ENCODE results near the gene PPP1R12C.

DNA sequence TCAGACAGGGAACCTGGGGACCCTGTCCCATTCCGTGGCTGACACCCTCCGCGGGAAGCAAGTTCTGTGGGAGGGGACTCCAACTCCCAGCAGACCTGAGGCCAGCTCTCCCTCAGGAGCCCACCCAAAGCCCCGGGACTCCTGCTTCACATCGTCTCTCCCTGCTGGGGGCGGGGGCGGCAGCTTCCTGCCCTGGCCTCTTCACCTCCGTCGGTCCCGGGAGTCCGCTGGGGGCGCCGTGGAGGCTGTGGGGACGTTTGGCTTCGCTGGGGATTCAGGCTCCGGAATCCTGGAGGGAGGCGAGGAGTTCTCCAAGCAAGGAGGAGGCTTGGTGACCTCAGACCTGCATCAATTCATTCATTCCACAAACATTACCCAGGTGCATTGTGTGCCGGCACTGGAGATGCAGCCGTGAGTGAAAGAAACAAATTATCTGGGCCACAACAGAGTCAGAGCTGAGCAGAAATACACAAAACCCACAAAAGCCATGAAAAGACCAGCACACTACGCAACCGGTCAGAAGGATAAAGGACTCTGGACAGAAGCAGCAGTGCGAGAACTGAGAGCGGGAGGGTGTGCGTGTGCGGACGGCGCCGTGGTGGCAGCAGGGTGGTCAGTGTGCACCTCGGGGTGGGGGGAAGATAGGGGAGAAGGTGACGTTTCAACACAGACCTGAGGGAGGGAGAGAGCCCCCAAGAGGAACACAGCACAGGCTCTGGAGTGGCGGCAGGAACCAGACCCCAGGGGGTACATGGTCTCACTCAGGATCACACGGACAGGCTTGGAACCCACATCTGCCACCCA lies 22.8 kb downstream of the PPP1R12C start:
- TF ChIP-seq, protein P1, sequence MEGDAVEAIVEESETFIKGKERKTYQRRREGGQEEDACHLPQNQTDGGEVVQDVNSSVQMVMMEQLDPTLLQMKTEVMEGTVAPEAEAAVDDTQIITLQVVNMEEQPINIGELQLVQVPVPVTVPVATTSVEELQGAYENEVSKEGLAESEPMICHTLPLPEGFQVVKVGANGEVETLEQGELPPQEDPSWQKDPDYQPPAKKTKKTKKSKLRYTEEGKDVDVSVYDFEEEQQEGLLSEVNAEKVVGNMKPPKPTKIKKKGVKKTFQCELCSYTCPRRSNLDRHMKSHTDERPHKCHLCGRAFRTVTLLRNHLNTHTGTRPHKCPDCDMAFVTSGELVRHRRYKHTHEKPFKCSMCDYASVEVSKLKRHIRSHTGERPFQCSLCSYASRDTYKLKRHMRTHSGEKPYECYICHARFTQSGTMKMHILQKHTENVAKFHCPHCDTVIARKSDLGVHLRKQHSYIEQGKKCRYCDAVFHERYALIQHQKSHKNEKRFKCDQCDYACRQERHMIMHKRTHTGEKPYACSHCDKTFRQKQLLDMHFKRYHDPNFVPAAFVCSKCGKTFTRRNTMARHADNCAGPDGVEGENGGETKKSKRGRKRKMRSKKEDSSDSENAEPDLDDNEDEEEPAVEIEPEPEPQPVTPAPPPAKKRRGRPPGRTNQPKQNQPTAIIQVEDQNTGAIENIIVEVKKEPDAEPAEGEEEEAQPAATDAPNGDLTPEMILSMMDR (IDR thresholded peaks at IDR 0.05) = no peak
- no peak for TF ChIP-seq POLR2A (IDR thresholded peaks at IDR 0.05)

Measured in uterus (tissue), 2 donors.